DMS 273 (cell line): Measurements from ENCODE around the gene AP5Z1.
A peak's percentile ranks its signal among the peaks of the same experiment; 100 is the strongest.
"Not testable (repeated sequence)": the region's sequence is repeated elsewhere in the genome, so short reads cannot be mapped to it uniquely, and the experiment has no call there.

Experiments used
- DNase-seq: peaks from one replicate; lab custom pipeline; 2025; ENCODE audit not compliant: unreplicated experiment; lab: John Stamatoyannopoulos, UW

AP5Z1 gene

GRCh38 chr7:4787541-4787940, 12.1 kb downstream of the AP5Z1 start:
- no peak for DNase-seq

- no peak for DNase-seq
Observed at GRCh38 chr7:4787947-4788626, 12.7 kb downstream of the AP5Z1 start.

- DNase-seq = no peak
Observed at GRCh38 chr7:4788627-4789189, 13.3 kb downstream of the AP5Z1 start.

GRCh38 chr7:4789194-4790077, 14.0 kb downstream of the AP5Z1 start:
- DNase-seq = no peak

GRCh38 chr7:4790078-4790465, 14.6 kb downstream of the AP5Z1 start:
- DNase-seq = no peak

GRCh38 chr7:4790516-4790991, 15.1 kb downstream of the AP5Z1 start:
- no peak for DNase-seq

- DNase-seq = no peak
Observed at GRCh38 chr7:4791101-4791737, 15.8 kb downstream of the AP5Z1 start.

- DNase-seq = peak; percentile 52
Observed at GRCh38 chr7:4791738-4792536, 16.5 kb downstream of the AP5Z1 start.

- DNase-seq = no peak
Observed at GRCh38 chr7:4792537-4793126, 17.2 kb downstream of the AP5Z1 start.

GRCh38 chr7:4793385-4793993, 18.1 kb downstream of the AP5Z1 start:
- not testable (repeated sequence) for DNase-seq

- DNase-seq = not testable (repeated sequence)
Observed at GRCh38 chr7:4794171-4794570, 18.7 kb downstream of the AP5Z1 start.

GRCh38 chr7:4794591-4795350, 19.3 kb downstream of the AP5Z1 start:
- no peak for DNase-seq

- no peak for DNase-seq
Observed at GRCh38 chr7:4796453-4796852, 21.0 kb downstream of the AP5Z1 start.

- DNase-seq = peak; percentile 54
Observed at GRCh38 chr7:4797858-4798705, 22.7 kb downstream of the AP5Z1 start.

GRCh38 chr7:4798706-4799235, 23.3 kb downstream of the AP5Z1 start:
- no peak for DNase-seq

- peak; percentile 30 for DNase-seq
Observed at GRCh38 chr7:4799508-4800268, 24.3 kb downstream of the AP5Z1 start.

- DNase-seq = no peak
Observed at GRCh38 chr7:4800487-4800886, 25.1 kb downstream of the AP5Z1 start.
